Epithelial cell of proximal tubule (primary cell): ENCODE data around the gene SPATA3. TPM values are rescaled to one million over a fixed set of nuclear protein-coding genes. Genes with fewer than 3 reads are reported as not detected.
"Not testable (repeated sequence)": the region's sequence is repeated elsewhere in the genome, so short reads cannot be mapped to it uniquely, and the experiment has no call there.

ENCODE experiments used
- DNase-seq: peaks from one replicate; pipeline ENCODE4 v3.0.0-alpha.2; 2011; ENCODE audit warnings: low read depth
- H3K4me3 ChIP-seq: 2 replicates; pipeline ENCODE4 v1.5.1; 2011; ENCODE audit warnings: low read depth, mild to moderate bottlenecking, low read length
- total RNA-seq: library from RNA; depleted of rRNA; stranded (reverse); fragments of >200 nt; gene quantifications from 2 replicates; pipeline ENCODE4 v1.2.3, GENCODE V29; 2015
- TF ChIP-seq, protein P1 (sequence below): conservative IDR thresholded peaks from 2 replicates; pipeline ENCODE4 v1.5.1; 2012; ENCODE audit warnings: low read depth, mild to moderate bottlenecking, low read length

Gene SPATA3
- total RNA-seq, 1 donor from 2014 or later, result not detected

DNA sequence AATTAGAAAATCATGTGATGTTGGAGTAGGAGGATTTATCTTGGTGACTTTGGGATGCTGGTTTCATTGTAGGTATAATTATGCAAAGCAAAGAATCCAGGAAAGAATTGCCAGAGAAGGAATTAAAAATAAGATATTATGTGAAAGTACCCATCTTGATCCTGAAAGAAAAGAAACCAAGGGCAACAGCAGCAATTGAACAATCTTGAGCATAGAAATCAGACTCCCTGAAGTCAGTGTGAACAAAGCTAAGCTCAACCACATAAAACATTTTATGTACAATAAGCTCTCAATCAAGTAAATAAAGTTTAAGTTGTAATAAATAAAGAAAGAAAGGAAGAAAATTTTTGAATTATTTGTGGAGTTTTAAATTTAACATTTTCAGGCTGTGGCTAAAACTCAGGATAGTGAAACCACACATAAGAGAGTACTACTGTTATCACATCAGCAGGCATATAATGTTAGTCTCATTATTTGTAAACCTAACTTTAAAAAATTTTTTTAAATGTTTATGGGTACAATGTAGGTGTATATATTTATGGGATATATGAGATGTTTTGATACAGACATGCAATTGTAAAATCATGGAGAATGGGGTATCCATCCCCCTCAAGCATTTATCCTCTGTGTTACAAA is 38.0 kb upstream of the SPATA3 start:
- TF ChIP-seq, protein P1, sequence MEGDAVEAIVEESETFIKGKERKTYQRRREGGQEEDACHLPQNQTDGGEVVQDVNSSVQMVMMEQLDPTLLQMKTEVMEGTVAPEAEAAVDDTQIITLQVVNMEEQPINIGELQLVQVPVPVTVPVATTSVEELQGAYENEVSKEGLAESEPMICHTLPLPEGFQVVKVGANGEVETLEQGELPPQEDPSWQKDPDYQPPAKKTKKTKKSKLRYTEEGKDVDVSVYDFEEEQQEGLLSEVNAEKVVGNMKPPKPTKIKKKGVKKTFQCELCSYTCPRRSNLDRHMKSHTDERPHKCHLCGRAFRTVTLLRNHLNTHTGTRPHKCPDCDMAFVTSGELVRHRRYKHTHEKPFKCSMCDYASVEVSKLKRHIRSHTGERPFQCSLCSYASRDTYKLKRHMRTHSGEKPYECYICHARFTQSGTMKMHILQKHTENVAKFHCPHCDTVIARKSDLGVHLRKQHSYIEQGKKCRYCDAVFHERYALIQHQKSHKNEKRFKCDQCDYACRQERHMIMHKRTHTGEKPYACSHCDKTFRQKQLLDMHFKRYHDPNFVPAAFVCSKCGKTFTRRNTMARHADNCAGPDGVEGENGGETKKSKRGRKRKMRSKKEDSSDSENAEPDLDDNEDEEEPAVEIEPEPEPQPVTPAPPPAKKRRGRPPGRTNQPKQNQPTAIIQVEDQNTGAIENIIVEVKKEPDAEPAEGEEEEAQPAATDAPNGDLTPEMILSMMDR, result no peak
- DNase-seq, result no peak
- peak overlapping the region; percentile 46 for H3K4me3 ChIP-seq

DNA sequence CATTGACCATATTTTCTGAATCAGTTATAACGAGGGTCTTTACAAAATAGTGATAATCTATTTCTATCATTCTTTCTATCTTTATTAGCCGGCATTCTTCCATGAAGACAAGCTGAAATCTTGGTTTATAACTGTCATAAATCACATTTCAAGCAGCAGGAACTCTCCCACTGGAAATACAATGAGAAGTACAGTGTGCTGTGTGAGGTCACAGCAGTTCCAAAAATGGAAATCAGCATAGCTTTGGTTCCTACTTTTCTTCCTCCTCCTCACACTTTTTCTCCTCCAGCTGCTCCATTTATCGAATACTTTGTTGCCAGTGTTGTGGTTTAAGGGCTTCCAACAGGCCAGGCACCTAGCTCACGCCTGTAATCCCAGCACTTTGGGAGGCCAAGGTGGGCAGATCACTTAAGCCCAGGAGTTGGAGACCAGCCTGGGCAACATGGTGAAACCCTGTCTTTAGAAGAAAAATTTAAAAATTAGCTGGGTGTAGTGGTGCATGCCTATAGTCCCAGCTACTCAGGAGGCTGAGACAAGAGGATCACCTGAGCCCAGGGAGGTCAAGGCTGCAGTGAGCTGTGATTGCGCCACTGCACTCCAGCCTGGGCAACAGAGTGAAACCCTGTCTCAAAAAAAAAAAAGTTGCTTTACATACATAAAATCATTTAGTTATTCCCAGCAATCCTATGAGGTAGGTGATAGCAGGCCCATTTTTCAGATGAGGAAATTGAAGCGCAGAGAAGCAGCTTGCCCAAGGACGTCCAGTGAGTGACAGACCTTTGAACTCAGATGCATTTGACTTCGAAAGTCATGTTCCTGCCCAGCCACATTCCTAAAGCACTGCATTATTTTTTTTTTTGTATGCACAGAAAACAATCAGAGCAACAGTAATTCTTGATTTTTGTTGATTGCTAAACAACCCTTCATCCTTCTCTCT is 36.8 kb upstream of the SPATA3 start:
- DNase-seq, result no peak
- TF ChIP-seq, protein P1, result no peak

DNA sequence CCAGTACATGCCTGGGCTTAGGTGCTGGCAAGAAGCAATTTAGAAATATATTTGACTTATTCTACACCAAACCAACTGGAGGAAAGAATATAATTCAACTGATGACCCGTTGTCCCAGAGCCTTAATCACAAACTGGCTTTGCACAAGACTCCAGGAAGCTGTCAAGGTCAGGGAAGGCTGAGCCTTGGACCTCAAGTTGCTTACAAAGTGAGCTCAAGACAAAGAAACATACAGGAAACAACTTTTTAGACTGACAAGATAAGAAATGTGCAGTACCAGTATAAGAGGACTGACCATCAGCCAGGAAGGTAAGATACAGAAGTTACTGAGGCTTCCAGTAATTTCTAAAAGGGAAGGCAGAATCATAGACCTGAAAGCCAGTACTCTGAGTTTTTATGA is 35.9 kb upstream of the SPATA3 start:
- TF ChIP-seq, protein P1, result no peak

More for the DNA sequence above, 36.8 kb upstream of the SPATA3 start:
- no peak overlapping the region for H3K4me3 ChIP-seq

DNA sequence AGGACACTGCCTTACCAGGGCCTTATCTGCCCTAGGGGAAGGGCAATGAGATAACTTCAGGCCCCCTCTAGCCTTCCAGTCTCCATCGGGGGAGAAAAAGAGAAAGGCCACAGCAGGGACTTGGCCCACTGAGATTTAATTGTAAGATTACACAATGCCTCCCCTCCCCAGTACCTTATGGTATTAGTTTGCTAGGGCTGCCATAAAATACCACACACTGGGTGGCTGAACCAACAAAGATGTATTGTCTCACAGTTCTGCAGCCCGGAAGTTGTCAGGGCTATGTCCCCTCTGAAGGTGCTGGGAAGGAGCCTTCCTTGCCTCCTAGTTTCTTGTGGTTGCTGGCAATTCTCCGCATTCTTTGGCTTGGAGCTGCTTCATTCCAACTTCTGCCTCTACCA is 34.8 kb upstream of the SPATA3 start:
- no peak for DNase-seq

More for the DNA sequence above, 35.9 kb upstream of the SPATA3 start:
- DNase-seq, result no peak
- no peak overlapping the region for H3K4me3 ChIP-seq

DNA sequence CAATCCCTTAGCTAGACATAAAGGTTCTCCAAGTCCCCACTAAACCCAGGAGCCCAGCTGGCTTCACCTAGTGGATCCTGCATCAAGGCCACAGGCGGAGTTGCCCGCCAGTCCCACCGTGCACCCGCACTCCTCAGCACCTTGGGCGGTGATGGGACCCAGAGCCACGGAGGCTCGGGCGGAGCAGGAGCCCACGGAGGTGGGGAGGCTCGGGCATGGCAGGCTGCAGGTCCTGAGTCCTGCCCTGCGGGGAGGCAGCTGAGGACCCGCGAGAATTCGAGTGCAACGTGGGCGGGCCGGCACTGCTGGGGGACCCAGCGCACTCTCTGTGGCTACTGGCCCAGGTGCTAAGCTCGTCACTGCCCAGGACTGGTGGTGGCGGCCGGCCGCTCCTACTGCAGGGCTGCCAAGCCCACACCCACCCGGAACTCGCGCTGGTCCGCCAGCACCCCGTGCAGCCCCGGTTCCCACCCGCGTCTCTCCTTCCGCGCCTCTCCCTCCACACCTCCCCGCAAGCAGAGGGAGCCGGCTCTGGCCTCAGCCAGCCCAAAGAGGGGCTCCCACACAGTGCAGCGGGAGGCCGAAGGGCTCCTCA is 31.7 kb upstream of the SPATA3 start:
- TF ChIP-seq, protein P1, result no peak
- DNase-seq, result no peak
- H3K4me3 ChIP-seq, result no peak overlapping the region

More for the DNA sequence above, 34.8 kb upstream of the SPATA3 start:
- TF ChIP-seq, protein P1, result no peak
- no peak overlapping the region for H3K4me3 ChIP-seq

DNA sequence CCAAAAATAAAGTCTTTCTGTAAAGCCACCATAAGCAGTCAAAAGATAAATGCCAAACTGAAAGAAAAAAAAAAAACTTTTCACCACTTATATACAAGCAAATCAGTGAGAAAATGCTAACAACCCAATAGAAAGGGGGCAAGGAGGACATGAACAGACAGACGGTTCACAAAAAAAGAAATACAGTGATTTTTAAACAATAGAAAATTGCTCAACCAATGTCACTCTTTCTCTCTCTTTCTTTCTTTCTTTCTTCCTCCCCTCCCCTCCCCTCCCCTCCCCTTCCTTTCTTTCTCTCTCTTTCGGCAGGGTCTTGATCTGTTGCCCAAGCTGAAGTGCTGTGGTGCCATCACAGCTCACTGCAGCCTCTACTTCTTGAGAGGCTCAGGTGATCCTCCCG is 28.8 kb upstream of the SPATA3 start:
- no peak for DNase-seq
- TF ChIP-seq, protein P1, result no peak
- H3K4me3 ChIP-seq, result no peak overlapping the region

DNA sequence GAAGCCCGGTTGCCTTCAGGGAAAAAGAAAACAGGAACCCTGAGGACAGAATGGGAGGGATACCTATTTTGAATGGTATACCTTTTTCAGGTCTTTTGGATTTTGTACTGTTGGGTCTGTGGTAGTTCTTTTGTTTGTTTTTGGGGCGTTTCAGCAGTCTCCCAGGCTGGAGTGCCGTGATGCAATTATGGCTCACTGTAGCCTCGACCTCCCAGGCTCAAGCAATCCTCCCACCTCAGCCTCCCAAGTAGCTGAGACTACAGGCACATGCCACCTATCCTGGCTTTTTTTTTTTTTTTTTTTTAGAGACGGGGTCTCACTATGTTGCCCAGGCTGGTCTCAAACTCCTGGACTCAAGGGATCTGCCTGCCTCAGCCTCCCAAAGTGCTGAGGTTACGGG is 27.6 kb upstream of the SPATA3 start:
- not testable (repeated sequence) for DNase-seq, H3K4me3 ChIP-seq
